ENCODE measurements around the gene MAOB.

The MAOB gene

DNA sequence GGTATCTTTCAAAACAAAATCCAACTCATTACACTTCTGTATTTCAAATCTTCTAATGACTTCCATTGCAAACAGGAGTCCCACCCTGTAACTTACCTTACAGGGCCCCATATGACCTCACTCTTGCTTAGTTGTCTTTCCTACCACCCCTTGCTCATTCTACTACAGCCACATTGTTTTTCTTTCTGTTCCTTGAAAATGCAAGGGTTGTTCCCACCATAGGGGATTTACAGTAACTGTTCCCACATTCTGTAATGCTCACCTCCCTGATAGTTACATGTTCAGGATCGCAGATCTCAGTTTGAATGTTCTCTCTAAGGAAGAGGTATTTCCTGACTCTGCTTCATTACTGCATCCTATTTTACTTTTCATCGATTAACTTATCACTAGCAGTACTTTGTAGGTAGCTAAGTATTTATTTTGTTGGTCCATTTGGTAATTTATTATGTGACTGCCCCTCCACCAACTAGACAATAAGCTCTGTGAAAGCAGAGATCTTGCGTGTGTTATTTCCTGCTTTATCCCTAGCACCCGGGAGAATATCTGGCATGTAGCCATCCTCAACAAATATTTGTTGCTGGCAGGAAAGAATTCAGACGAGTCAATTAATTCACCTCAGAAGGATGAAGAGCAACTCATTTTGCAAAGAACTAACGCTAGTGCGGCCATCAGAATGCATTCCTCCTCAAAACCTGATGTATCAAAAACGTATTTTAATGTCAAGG is 21.4 kb downstream of the MAOB start:
- DNase-seq (ENCODE audit: low read depth in 2 of 2) = no peak

DNA sequence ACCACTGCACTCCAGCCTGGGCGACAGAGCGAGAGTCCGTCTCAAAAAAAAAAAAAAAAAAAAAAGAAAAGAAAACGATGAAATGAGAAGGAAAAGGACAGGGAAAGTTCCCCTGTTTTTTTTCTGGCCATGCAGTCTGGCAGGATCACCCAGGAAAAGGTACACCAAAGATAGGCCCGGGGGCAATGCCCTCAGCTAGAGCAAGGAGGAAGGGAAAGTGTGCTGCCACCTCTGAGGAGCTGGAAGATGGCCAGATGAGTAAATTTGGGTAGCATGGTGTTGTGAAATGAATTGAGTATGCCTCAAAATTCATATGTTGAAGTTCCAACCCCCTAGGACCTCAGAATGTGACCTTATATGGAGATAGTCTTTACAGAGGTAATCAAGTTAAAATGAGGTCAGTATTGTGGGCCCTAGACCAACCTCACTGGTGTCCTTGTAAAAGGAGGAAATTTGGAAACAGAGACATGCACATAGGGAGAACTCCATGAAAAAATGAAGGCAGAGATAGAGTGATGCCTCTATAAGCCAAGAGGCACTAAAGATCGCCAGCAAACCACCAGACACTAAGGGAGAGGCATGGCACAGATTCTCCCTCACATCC is 28.9 kb downstream of the MAOB start:
- DNase-seq (ENCODE audit: low read depth in 2 of 2) = no peak

DNA sequence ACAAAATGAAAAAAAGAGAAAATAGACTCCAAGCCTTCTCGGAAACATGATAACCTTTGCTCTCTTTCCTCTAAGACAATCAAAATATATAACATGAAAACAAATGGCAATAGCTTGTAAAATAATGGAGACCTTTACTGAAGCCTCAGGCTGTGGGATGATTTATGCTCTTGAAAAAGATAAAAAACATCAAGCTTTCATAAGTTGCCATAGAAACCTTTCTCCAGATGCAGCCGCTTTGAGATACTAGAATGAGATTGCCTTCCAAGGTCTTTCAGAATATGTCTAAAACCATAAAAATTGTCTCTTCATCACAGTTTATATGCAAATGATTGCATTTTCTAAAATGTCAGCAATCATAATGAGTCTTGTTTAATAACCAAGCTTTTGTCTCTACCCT is 31.6 kb downstream of the MAOB start:
- no peak for DNase-seq (ENCODE audit: low read depth in 2 of 2)

DNA sequence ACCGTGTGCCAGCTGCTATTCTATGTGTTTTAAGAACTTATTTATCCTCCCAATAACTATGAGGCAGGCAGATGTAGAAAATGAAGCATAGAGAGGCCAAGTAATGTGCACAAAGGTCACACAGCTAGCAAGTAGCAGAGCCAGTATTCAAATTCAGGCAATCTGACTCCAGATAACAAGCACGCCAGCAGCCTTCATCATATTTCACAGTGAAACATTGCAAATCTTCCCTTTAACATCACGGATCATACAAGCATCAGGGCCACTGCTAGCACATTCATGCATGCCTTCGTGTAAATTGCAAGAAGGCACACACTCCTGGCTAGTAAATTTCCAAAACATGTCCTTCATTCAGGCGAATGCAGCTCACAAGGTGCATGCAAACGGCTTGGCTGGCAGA is 33.1 kb downstream of the MAOB start:
- no peak for DNase-seq (ENCODE audit: low read depth in 2 of 2)

DNA sequence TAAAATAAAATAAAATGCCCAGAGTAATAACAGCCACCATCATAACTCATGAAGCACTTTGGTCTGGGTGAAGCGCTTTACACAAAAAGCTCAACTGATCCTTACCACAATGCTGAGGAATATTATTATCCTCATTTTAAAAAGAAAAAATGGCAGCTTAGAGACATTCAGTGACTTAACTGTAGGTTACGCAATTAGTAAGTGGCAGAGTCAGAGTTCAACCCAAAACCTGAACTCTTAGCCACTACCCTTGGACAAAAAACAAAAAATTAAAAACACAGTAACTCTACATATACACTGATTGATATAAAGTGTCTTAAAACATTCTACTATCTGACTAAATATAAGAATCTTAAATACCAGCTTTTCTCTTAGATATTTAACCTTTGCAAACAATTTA is 34.9 kb downstream of the MAOB start:
- no peak for DNase-seq (ENCODE audit: low read depth in 2 of 2)

DNA sequence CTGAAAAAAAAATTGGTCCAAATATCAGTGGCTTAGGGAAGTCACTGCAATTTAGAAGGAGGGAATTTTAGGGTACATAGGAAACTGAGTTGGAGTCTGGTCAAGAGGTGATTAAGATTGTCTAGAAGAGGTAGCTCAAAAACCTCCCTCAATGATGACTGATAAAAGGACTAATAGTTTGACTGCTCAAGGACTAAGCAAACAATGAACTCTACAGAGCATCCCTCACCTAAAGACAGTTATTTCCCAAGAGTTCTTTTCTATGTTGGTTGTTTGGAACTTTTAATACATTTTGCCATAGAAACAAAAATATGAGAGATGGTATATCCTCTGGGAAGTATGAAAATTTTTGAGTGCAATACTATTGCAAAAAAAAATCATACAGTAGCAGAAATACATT is 35.7 kb downstream of the MAOB start:
- no peak for DNase-seq (ENCODE audit: low read depth in 2 of 2)

DNA sequence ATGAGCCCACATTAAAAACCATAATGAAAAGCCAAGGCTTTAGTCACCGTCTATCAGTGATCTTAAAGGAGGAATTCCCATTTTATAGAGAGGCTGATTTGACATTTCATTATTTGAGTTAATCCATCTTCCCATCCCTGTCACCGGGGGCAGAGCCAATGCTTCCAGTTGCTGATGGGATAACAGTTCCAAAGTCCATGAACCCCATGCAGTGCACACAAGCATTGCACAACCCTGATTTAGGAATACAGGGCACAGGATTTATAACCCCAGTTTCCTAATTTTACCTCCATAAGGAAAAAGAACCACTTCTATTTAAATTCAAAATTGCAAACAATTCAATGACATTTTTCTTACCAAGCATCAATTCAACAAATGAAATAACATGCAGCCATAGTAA is 36.5 kb downstream of the MAOB start:
- DNase-seq (ENCODE audit: low read depth in 2 of 2) = no peak

DNA sequence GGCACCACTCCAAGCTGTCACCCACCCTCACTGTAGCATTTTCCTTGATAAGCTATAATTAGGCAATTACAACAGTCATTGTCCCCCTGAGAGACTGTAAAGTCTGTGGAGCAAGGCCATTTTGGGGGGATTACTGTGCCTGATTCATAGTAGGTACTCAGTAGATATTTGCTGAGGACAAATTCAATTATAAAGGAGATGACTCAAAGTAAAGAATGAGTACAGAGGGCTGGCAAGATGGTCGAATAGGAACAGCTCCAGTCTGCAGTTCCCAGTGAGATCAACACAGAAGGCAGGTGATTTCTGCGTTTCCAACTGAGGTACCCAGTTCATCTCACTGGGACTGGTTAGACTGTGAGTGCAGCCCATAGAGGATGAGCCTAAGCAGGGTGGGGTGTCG is 42.0 kb downstream of the MAOB start:
- no peak for DNase-seq (ENCODE audit: low read depth in 2 of 2)

DNA sequence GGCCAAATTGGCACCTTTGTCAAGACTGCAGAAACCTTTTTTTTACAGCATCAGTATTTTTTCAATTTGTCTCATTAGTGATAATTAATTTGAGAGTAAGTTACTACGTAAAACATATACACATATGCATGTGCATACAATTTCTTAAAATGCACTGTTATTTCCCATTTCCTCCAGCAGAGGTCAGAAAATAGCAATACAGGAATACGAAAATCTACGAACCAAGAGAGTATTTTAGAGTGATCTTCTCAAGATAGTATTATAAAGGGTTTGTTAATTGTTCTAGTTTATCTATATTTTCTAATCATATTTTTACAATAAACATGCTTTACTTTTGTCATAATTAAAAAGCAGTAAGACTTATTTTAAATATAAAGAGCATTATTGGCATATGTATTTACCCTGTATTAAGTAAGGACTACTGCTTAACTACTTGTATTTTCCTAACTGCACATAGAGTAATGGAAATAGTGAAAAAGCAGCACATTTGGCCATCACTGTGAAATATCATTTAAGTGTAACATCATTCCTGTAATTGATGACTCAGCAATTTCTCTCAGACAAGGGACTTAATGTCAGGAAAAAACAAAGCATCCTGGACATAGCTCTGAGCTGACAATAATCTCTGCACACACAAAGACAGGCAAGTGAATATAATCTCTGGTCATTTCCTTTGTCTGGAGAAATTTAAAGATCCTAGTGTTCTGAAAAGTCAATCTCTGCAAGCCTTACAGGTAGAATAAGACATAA is 45.6 kb downstream of the MAOB start:
- no peak for DNase-seq (ENCODE audit: low read depth in 2 of 2)

DNA sequence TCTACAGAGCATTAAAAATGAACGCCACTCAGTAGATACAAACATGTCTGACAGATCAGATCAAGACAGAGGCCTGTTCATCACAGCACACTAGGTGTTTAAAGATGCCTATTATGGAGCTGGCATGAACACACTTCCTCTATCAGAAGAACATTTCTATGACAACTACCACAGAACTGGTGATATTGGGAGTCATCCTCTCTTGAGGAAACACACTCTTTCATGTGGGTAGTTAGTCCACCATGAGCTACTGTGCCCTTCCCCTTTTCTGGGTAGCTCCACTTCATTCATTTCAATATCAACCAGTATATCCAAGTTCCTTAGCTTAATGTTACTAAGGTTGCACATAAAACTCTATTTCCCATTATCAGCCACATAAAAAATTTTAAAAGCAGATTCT is 46.7 kb downstream of the MAOB start:
- no peak for DNase-seq (ENCODE audit: low read depth in 2 of 2)

DNA sequence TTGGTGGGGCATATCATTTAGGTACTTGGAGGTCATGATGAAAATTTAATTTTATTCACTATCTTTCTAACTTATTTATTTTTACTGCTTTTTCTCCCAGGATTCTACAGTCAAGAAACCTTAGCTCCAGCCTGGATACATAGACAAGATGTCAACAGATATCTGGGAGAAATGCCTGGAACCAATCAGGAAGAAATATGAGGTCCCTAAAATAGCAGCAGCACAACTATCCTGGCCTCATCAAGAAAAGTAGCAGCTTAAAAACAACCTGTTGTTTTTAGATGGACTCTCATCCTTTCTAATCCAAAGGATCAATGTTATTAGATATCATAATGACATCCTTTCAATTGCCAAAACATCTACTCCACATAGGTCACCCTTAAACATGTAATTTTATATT is 54.5 kb downstream of the MAOB start:
- no peak for DNase-seq (ENCODE audit: low read depth in 2 of 2)

DNA sequence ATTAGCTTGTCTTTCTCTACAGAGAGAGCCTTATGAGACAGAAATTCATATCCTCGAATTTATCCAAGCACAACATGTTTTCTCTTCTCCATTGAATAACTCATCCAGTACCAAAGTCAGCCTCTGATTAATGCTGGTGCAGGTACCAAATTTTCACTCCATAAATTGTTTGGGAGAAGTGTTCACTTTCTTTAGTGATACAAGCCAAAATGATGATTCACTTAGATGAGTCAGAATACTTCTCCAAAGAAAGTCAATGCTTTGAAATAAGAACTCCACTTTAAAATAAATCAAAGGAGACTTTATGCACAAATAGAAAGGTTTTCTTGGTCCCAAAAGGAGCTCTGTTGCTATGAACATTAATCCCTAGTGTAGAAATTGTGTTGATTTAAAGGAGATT is 60.2 kb downstream of the MAOB start:
- DNase-seq (ENCODE audit: low read depth in 2 of 2) = no peak

DNA sequence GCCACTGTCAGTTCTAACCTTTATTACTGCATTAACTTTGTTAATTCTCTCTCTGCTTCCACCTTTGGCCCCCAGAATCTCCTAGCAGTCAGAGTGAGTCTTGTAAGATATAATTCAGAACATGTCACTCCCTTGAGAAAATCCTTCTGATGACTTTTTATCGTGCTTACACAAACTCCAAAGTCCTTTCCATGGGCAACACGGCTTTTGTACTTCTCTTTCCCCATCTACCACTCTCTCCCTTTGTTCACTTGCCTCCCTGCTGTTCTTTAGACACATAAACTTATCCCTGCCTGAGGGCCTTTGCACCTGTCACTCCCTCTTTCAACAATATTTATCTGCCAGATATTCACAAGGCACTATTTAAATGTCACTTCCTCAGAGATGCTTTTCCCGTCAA is 64.8 kb downstream of the MAOB start:
- no peak for DNase-seq (ENCODE audit: low read depth in 2 of 2)

DNA sequence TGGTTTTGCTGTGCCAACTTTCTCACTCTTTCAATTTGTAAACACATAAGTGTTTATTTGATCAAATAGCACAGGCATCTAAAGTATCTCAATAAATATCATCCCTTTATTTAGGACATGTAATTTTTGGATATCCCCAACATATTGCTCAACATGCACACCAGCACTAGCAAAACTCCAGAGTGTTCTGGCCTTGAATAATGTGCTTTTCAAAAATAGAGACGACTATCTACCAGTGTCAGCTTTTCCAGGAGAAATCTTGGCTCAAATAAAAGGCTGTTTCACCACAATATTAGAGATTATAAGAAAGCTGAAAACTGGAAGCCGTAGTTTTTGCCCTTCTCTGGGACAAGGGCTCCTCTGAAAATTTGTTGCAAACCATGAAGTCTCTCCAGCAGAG is 67.0 kb downstream of the MAOB start:
- no peak for DNase-seq (ENCODE audit: low read depth in 2 of 2)

DNA sequence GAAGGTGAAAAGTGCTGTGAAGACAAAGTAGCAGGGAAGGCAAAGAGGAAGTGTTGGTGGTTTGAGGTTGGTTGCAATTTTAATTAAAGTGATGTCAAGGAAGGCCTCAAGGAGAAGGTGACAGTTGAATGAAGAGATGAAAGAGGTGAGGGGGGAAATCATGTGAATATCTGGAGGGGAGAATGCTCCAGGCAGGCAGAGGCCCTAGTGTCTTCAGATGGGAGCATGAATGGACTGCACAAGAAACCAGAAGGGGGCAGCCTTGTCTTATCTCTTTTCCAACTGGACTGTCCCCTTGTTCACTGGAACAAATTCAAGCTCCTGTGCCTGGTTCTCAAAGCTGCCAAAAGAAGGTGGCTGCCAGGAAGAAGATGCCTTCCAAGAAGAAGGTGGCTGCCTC is 68.4 kb downstream of the MAOB start:
- no peak for DNase-seq (ENCODE audit: low read depth in 2 of 2)

DNA sequence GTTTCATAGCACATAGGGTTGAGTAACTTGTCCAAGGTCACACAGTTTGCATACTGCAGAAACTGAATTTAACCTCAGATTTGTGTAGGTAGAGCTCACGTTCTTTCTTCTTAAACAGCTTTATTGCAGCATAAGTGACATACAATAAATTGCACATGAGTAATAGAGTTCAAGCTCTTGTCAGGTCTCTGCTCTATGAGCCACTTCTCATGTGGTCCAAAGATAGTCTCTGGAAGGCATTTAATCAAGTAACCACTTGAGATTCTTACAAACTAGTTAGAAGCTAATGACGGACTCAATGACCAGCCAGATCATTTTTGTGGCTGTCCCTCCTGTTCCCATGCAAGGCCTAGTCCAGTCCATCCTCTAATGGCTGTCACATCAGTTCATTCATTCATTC is 68.9 kb downstream of the MAOB start:
- DNase-seq (ENCODE audit: low read depth in 2 of 2) = no peak

DNA sequence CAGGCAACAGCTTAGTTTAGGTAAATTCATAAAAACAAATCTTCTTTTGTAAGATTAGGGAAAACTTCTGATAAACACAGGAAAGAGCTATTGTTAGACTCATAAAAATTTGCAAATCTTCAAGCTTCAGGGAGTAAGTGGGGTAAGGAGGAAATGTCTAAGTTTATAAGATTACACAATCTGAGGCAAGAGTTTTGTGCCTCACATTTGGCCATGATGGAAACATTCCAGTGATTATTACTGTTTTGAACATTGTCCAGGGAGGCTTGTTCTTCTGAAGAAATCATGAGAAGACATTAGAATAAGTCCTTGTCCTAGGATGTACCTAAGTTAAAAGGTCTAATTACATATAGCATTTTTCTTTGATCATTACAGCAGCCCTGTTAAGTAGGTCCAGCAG is 72.8 kb downstream of the MAOB start:
- no peak for DNase-seq (ENCODE audit: low read depth in 2 of 2)

DNA sequence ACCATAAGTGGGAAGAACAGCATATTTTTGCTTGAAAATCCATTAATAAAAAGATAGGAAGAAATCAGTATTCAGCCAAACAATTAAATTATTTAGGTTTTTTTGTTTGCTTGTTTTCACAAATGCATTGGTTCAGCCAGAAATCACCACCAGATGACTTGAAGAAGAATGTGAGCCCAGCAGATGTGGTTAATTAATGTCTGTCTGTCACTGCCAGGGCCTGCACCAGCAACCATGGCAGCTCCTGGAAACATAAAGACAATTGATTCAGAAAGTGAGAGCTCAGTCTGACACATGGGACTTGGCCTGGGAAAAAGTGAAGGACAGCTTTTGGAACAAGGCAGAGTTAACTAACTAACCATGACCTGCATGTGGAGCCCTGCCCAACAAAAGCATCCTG is 74.0 kb downstream of the MAOB start:
- DNase-seq (ENCODE audit: low read depth in 2 of 2) = no peak

DNA sequence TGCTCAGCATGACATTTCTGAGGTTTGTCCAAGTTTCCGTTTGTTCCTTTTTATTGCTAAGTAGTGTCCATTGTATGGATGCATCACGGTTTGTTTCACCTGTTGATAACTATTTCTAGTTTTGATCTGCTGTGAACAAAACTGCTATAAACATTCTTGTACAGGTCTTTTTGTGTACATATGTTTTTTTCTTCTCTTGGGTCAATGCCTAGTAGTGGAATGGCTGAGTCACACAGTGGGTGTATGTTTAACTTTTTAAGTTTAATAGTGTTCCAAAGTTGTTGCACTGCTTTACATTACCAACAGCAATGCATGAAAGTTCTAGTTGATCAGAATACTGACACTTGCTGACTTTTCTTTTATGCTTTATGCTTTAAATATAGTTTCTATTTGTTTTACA is 76.7 kb downstream of the MAOB start:
- DNase-seq (ENCODE audit: low read depth in 2 of 2) = no peak

DNA sequence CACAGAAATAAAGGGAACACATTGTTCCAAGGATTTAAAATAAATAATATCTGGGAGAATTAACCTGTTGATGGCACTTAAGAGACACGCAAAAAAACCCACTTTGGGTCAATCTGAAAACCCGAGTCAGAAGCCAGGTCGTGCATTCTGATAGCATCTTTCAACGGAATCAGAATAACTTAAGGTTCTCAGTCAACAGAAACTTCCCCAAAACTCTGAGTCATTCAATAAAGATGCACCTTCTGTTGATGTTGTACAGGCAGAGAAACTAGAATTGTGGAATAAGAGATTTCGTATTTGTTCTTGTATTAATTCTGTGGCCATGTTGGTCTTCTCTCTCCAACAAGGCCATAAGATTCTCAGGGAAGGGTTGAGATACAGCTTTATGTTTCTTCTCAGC is 78.2 kb downstream of the MAOB start:
- DNase-seq (ENCODE audit: low read depth in 2 of 2) = no peak

DNA sequence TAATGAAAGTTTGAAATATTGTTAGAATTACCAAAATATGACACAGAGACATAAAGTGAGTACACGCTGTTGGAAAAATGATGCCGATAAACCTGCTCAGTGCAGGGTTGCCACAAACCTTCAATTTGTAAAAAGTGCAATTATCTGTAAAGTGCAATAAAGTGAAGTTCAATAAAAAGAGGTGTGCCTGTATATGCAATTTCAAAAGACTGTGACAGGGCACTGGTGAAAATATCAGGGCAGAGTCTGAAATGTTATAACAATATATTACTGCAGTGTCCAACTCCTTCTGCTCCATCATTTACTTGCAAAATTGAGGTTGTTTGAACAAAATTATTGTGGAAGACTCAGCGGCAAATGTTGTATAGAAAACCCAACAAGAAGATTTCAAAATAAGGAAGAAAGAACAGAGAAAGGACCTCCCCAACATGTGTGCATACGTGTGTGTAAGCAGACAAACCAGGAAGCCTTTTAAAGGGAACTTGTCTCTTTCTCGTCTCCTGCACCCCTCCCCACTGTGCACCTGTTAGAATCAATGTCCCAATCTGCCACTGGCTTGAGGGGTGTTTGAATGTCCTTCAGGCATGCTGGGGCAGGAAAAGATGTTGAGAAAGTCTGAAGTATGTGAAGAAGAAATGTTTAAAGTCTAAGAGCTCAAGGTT is 96.2 kb downstream of the MAOB start:
- DNase-seq (ENCODE audit: low read depth in 2 of 2) = no peak

DNA sequence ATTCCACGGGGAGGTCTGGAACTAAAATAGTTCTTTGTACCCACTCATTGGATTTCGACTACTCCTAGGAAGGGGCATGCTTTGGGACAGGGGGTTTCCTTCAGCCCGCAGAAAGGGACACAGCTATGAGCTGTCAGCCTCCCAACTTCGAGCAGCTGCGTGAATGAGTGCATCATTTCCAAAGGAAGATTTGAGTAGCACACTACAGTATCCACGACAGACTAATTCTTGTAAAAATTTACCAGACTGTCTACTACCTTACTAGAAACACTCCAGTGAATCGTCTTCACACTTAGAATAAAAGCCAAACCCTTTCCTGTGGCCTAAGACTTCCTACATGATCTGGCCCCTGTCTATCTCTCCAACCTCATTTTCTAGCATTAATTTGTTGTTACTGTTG is 124.2 kb downstream of the MAOB start:
- no peak for DNase-seq (ENCODE audit: low read depth in 2 of 2)

DNA sequence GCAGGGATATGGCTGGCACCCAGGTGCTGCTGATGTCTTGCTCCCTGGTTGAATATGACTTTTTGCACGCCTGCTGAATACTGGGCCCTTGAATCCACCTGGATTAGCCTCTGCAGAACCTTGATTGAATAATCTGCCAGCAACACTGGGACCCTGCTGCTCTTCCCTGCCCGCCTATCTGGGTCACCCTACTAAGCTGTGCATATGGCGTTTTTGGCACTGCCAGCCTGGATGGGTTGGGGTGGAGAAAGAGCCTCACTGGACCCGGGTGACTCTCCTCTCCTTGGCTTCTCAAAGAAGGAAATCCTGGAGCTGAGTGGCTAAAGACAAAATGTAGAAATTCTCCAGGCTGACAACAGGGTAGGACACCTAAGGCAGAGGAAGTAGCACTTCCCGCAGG is 126.2 kb downstream of the MAOB start:
- DNase-seq (ENCODE audit: low read depth in 2 of 2) = no peak
